Measurements from ENCODE around the gene B4GALNT3. TPM values are rescaled to one million over a fixed set of nuclear protein-coding genes. Genes with fewer than 3 reads are reported as not detected.

B4GALNT3 gene
- total and polyA plus RNA-seq, 9 donors, result 0.58 to 4.2 (median 1.7) TPM

- no peak for DNase-seq
- intact Hi-C loops (cut with DNase I), result no loop called here
- Histone ChIP-seq H3K27ac (no peak overlapping the region), H3K36me3 (no peaks in the 10 kb centered on the region), H3K9me3 (no peaks in the 10 kb centered on the region), H3K27me3 (no peaks in the 10 kb centered on the region), H3K4me3 (no peak overlapping the region), H3K4me1 (ENCODE audit: insufficient read depth) (no peaks in the 10 kb centered on the region)
- no peak for TF ChIP-seq EP300 (IDR thresholded peaks at IDR 0.05)
- TF ChIP-seq CTCF (IDR thresholded peaks at IDR 0.05), result no peak
- TF ChIP-seq POLR2A (IDR thresholded peaks at IDR 0.05), result no peak
- 43 to 59% (median 48%) methylated on average over 11 of the region's 11 CpGs for WGBS, 3 donors
These were observed 10.4 kb downstream of the B4GALNT3 start for GRCh38 chr12:470133-470532.

GRCh38 chr12:473198-473597 is 13.5 kb downstream of the B4GALNT3 start:
- 86 to 92% (median 89%) methylated on average over 5 of the region's 5 CpGs for WGBS, 3 donors
- no peak for DNase-seq
- no peak overlapping the region for H3K4me3 ChIP-seq
- intact Hi-C loops (cut with DNase I), result no loop called here
- no peaks in the 10 kb centered on the region for H3K36me3 ChIP-seq
- TF ChIP-seq POLR2A (IDR thresholded peaks at IDR 0.05) (no peak), EP300 (IDR thresholded peaks at IDR 0.05) (no peak), CTCF (IDR thresholded peaks at IDR 0.05) (no peak)
- H3K27me3 ChIP-seq, result no peaks in the 10 kb centered on the region
- no peaks in the 10 kb centered on the region for H3K9me3 ChIP-seq
- H3K27ac ChIP-seq, result no peak overlapping the region
- H3K4me1 ChIP-seq (ENCODE audit: insufficient read depth), result no peaks in the 10 kb centered on the region

- WGBS, 3 donors, result 68 to 73% (median 72%) methylated on average over 9 of the region's 9 CpGs
- TF ChIP-seq POLR2A (IDR thresholded peaks at IDR 0.05), result no peak
- no peak for TF ChIP-seq CTCF (IDR thresholded peaks at IDR 0.05)
- no peak for TF ChIP-seq EP300 (IDR thresholded peaks at IDR 0.05)
- Histone ChIP-seq H3K9me3 (no peaks in the 10 kb centered on the region), H3K27me3 (no peaks in the 10 kb centered on the region), H3K4me1 (ENCODE audit: insufficient read depth) (no peaks in the 10 kb centered on the region), H3K27ac (no peak overlapping the region), H3K36me3 (no peaks in the 10 kb centered on the region), H3K4me3 (no peak overlapping the region)
- DNase-seq, result no peak
- intact Hi-C loops (cut with DNase I), result no loop called here
These were observed 14.3 kb downstream of the B4GALNT3 start for GRCh38 chr12:473863-474577.

- H3K27me3 ChIP-seq, result no peaks in the 10 kb centered on the region
- no peak for DNase-seq
- WGBS, 3 donors, result 34 to 52% (median 40%) methylated on average over 5 of the region's 5 CpGs
- no peak for TF ChIP-seq EP300 (IDR thresholded peaks at IDR 0.05)
- no peak for TF ChIP-seq CTCF (IDR thresholded peaks at IDR 0.05)
- TF ChIP-seq POLR2A (IDR thresholded peaks at IDR 0.05), result no peak
- H3K4me1 ChIP-seq (ENCODE audit: insufficient read depth), result no peaks in the 10 kb centered on the region
- intact Hi-C loops (cut with DNase I), result no loop called here
- H3K36me3 ChIP-seq, result no peaks in the 10 kb centered on the region
- no peak overlapping the region for H3K4me3 ChIP-seq
- H3K27ac ChIP-seq, result no peak overlapping the region
- no peaks in the 10 kb centered on the region for H3K9me3 ChIP-seq
These were observed 15.5 kb downstream of the B4GALNT3 start for GRCh38 chr12:475286-475685.

Data from ovary (tissue), 9 donors.